Measurements from ENCODE around the gene OVCA2. TPM values are rescaled to one million over a fixed set of nuclear protein-coding genes. Genes with fewer than 3 reads are reported as not detected.
A peak's percentile ranks its signal among the peaks of the same experiment; 100 is the strongest.

Gene OVCA2
- total RNA-seq, 1 donor from 2014 or later = 32.7 TPM

GRCh38 chr17:2019723-2020122 is 22.1 kb upstream of the OVCA2 start:
- no peak for DNase-seq (ENCODE audit: low spot score)
- Mint-ChIP-seq H3K27me3 (ENCODE audit: unreplicated experiment) (peaks cover 32% of the 10 kb centered on the region), H3K9me3 (ENCODE audit: unreplicated experiment) (no peaks in the 10 kb centered on the region), H3K27ac (ENCODE audit: unreplicated experiment) (no peak overlapping the region), H3K4me3 (ENCODE audit: unreplicated experiment) (no peak overlapping the region), H3K4me1 (ENCODE audit: unreplicated experiment) (peaks cover 12% of the 10 kb centered on the region), H3K36me3 (ENCODE audit: low read depth, unreplicated experiment) (no peaks in the 10 kb centered on the region)
- TF ChIP-seq CTCF (IDR thresholded peaks at IDR 0.05; ENCODE audit: unreplicated experiment) = no peak

- peaks cover 32% of the 10 kb centered on the region for H3K27me3 Mint-ChIP-seq (ENCODE audit: unreplicated experiment)
- no peak overlapping the region for H3K27ac Mint-ChIP-seq (ENCODE audit: unreplicated experiment)
- H3K9me3 Mint-ChIP-seq (ENCODE audit: unreplicated experiment) = no peaks in the 10 kb centered on the region
- no peak for TF ChIP-seq CTCF (IDR thresholded peaks at IDR 0.05; ENCODE audit: unreplicated experiment)
- H3K36me3 Mint-ChIP-seq (ENCODE audit: low read depth, unreplicated experiment) = no peaks in the 10 kb centered on the region
- DNase-seq (ENCODE audit: low spot score) = no peak
- H3K4me1 Mint-ChIP-seq (ENCODE audit: unreplicated experiment) = peaks cover 12% of the 10 kb centered on the region
- H3K4me3 Mint-ChIP-seq (ENCODE audit: unreplicated experiment) = no peak overlapping the region
These were observed 21.1 kb upstream of the OVCA2 start for GRCh38 chr17:2020721-2021120.

GRCh38 chr17:2022647-2023240 is 19.1 kb upstream of the OVCA2 start:
- Mint-ChIP-seq H3K4me1 (ENCODE audit: unreplicated experiment) (peaks cover 17% of the 10 kb centered on the region), H3K27me3 (ENCODE audit: unreplicated experiment) (peaks cover 36% of the 10 kb centered on the region), H3K9me3 (ENCODE audit: unreplicated experiment) (no peaks in the 10 kb centered on the region), H3K36me3 (ENCODE audit: low read depth, unreplicated experiment) (peaks cover 4% of the 10 kb centered on the region), H3K4me3 (ENCODE audit: unreplicated experiment) (no peak overlapping the region), H3K27ac (ENCODE audit: unreplicated experiment) (no peak overlapping the region)
- TF ChIP-seq CTCF (IDR thresholded peaks at IDR 0.05; ENCODE audit: unreplicated experiment) = no peak
- no peak for DNase-seq (ENCODE audit: low spot score)

GRCh38 chr17:2023256-2023655 is 18.6 kb upstream of the OVCA2 start:
- Mint-ChIP-seq H3K4me3 (ENCODE audit: unreplicated experiment) (no peak overlapping the region), H3K27me3 (ENCODE audit: unreplicated experiment) (peaks cover 34% of the 10 kb centered on the region), H3K27ac (ENCODE audit: unreplicated experiment) (no peak overlapping the region), H3K9me3 (ENCODE audit: unreplicated experiment) (no peaks in the 10 kb centered on the region), H3K36me3 (ENCODE audit: low read depth, unreplicated experiment) (peaks cover 4% of the 10 kb centered on the region), H3K4me1 (ENCODE audit: unreplicated experiment) (peaks cover 17% of the 10 kb centered on the region)
- no peak for DNase-seq (ENCODE audit: low spot score)
- no peak for TF ChIP-seq CTCF (IDR thresholded peaks at IDR 0.05; ENCODE audit: unreplicated experiment)

GRCh38 chr17:2023692-2024571 is 17.9 kb upstream of the OVCA2 start:
- DNase-seq (ENCODE audit: low spot score) = peak; percentile 59

More at GRCh38 chr17:2023692-2024571, 17.9 kb upstream of the OVCA2 start:
- H3K27me3 Mint-ChIP-seq (ENCODE audit: unreplicated experiment) = peaks cover 29% of the 10 kb centered on the region
- peaks cover 17% of the 10 kb centered on the region for H3K4me1 Mint-ChIP-seq (ENCODE audit: unreplicated experiment)
- no peaks in the 10 kb centered on the region for H3K9me3 Mint-ChIP-seq (ENCODE audit: unreplicated experiment)
- peaks cover 4% of the 10 kb centered on the region for H3K36me3 Mint-ChIP-seq (ENCODE audit: low read depth, unreplicated experiment)
- no peak for TF ChIP-seq CTCF (IDR thresholded peaks at IDR 0.05; ENCODE audit: unreplicated experiment)
- no peak overlapping the region for H3K4me3 Mint-ChIP-seq (ENCODE audit: unreplicated experiment)
- H3K27ac Mint-ChIP-seq (ENCODE audit: unreplicated experiment) = no peak overlapping the region
